Measurements from ENCODE around the gene NUAK2. TPM values are rescaled to one million over a fixed set of nuclear protein-coding genes. Genes with fewer than 3 reads are reported as not detected.
"Not testable (repeated sequence)": the region's sequence is repeated elsewhere in the genome, so short reads cannot be mapped to it uniquely, and the experiment has no call there.

Gene NUAK2
- total RNA-seq, 2 experiments from 2014 or later: 13.0 to 14.7 TPM

DNA sequence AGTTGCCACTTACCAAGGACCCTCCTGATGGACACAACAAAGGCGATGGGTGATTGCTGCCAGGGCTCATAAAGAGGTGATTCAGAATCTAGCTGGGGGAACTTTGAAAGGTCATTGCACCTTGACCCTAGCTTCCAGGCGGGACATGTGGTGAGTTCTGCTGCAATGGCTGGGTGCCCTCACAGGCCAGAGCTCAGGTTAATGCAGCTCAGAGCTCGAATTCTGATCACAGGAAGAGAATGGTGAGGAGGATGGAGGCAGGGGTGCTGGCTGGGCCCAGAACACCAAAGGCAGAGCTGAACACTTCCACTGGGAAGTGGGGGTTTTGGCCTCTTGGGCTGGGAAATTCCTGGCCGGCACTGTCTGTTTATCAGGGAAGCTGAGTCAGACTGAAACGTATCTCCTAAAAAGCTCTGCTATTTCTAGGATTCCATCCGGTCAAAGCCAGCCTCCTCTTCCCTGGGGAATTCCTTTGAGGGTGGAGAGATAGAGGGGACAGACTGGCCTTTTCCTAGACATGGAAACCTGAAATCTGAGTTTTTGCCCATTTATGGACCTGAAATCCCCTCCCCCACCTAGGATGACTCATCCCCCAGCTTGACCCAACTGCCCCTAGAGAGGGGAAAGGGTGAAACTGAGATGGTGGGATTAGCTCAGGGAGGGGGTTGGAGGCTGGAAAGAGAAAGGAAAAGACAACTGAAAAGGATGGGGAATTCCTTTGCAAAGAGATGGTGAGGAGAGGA is 27.2 kb downstream of the NUAK2 start:
- peaks cover 11% of the 10 kb centered on the region for H3K4me1 Mint-ChIP-seq
- ATAC-seq (ENCODE audit: low read depth): no peak
- H3K27me3 Mint-ChIP-seq: peaks cover 35% of the 10 kb centered on the region
- DNase-seq: no peak
- H3K9me3 Mint-ChIP-seq: no peaks in the 10 kb centered on the region
- H3K36me3 Mint-ChIP-seq: no peaks in the 10 kb centered on the region
- no peak overlapping the region for H3K27ac Mint-ChIP-seq
- no peak overlapping the region for H3K4me3 Mint-ChIP-seq
- POLR2A ChIA-PET: interaction anchor here (1.0 kb wide), 2 partner anchors 19 to 108 kb away, joined by 3 read pairs; no protein-coding TSS in a partner anchor

GRCh38 chr1:205293350-205294074 is 28.0 kb downstream of the NUAK2 start:
- ATAC-seq (ENCODE audit: low read depth) (no peak), DNase-seq (no peak)
- H3K27ac Mint-ChIP-seq: no peak overlapping the region
- H3K27me3 Mint-ChIP-seq: peaks cover 32% of the 10 kb centered on the region
- H3K4me3 Mint-ChIP-seq: no peak overlapping the region
- peaks cover 14% of the 10 kb centered on the region for H3K4me1 Mint-ChIP-seq
- no peaks in the 10 kb centered on the region for H3K9me3 Mint-ChIP-seq
- no peaks in the 10 kb centered on the region for H3K36me3 Mint-ChIP-seq
- POLR2A ChIA-PET: interaction anchor here (1.0 kb wide), 2 partner anchors 19 to 107 kb away, joined by 3 read pairs; no protein-coding TSS in a partner anchor

DNA sequence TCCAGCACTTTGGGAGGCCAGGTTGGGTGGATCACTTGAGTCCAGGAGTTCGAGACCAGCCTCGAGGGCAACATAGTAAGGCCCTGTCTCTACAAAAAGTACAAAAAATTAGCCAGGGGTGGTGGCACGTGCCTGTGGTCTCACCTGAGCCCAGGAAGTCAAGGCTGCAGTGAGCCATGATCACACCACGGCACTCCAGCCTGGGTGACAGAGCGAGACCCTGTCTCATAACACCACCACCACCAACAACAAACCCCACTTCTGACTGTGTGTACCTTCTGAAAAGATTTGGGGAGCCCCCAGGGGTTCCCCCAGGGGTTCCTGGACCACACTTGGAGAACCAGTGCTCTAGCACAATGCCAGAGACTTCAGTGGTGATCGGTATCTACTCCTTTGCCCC is 29.9 kb downstream of the NUAK2 start:
- H3K27me3 Mint-ChIP-seq: peaks cover 23% of the 10 kb centered on the region
- no peaks in the 10 kb centered on the region for H3K9me3 Mint-ChIP-seq
- no peaks in the 10 kb centered on the region for H3K36me3 Mint-ChIP-seq
- no peak overlapping the region for H3K27ac Mint-ChIP-seq
- no peak for DNase-seq
- no peak for ATAC-seq (ENCODE audit: low read depth)
- H3K4me3 Mint-ChIP-seq: no peak overlapping the region
- H3K4me1 Mint-ChIP-seq: peaks cover 30% of the 10 kb centered on the region
- POLR2A ChIA-PET: no interaction called here

DNA sequence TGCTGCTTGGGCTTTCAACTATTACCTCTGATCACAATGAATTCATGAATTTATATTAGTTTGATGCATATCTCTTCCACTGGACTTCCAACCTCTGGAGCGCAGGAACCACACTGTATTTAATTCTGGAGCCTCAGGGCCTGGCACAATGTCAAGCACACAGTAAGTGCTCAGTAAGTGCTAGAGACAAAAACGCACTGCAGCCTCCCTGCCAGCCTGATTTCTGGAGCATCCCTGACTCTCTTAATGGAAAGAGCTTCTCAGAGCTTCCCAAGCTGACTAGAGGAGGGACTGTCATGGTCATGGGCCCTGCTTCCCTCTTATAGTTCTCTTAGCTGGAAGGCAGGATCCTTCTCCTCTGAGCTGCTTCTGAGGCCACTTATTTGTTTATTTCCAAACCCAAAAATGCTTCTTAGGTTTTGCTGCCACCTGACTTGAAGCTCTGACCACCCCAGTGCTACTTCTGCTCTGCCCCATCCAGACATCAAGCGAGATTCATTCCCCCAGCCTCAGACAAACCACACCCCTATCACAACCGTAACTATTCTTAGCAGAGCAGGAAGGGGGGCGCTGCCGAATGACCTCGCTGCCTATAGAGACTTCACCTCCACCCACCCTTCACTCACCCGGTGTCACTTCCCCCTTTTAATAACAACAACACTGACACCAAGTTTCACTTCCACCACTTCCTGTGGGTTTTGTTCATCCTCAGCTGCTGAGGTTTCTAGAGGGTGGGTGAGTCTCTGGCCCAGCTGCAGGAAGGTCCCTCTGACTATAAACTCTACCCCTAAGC is 33.6 kb downstream of the NUAK2 start:
- Mint-ChIP-seq H3K4me3 (peak overlapping the region; percentile 58), H3K27ac (peak overlapping the region; percentile 72), H3K9me3 (no peaks in the 10 kb centered on the region), H3K4me1 (peaks cover 59% of the 10 kb centered on the region), H3K27me3 (peaks cover 15% of the 10 kb centered on the region), H3K36me3 (no peaks in the 10 kb centered on the region)
- POLR2A ChIA-PET: interaction anchor here (0.6 to 6.5 kb wide), 9 partner anchors 8 to 990 kb away, joined by 3 to 170 read pairs (median 7); partner anchors contain the start of gene NUAK2
- DNase-seq (peak; percentile 71), ATAC-seq (ENCODE audit: low read depth) (peak; percentile 65)

- POLR2A ChIA-PET: interaction anchor here (2.0 to 6.5 kb wide), 4 partner anchors 11 to 35 kb away, joined by 12 to 170 read pairs (median 60); partner anchors contain the start of gene NUAK2
- DNase-seq (no peak), ATAC-seq (ENCODE audit: low read depth) (no peak)
- Mint-ChIP-seq H3K4me1 (peaks cover 61% of the 10 kb centered on the region), H3K27me3 (peaks cover 20% of the 10 kb centered on the region), H3K36me3 (no peaks in the 10 kb centered on the region), H3K4me3 (peak overlapping the region; percentile 77), H3K9me3 (no peaks in the 10 kb centered on the region), H3K27ac (peak overlapping the region; percentile 72)
Measured at GRCh38 chr1:205287076-205287475, 34.5 kb downstream of the NUAK2 start.

DNA sequence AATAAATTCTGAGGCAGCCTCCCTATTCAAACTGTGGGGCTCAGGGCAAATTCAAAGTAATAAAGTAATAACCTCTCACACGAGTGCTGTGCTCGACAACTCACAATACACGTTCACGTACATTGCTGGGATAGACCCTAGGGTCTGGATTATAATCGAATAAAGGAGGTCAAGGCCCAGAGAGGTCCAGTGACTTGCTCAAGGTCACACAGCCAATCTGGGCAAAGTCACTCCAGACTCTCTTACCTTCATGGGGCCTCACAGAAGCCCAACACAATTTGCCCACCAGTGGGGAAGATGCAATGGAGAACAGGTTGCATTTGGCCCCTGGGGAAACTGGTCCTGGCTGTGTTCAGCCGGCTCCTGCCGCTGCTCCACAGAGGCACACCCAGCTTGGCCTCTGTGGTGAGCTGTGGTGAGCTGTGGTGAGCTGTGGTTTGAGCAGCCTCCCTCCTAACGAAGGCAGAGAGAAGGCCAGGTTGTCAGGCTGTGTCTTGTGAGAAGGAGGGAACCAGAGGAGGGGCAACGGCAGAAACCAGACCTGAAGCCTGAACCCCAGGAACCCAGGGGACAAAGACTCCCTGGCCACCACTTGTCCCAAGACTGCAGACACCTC is 35.1 kb downstream of the NUAK2 start:
- DNase-seq (peak; percentile 93), ATAC-seq (ENCODE audit: low read depth) (peak; percentile 8)
- Mint-ChIP-seq H3K4me3 (peak overlapping the region; percentile 77), H3K27ac (peak overlapping the region; percentile 91), H3K36me3 (no peaks in the 10 kb centered on the region), H3K27me3 (peaks cover 22% of the 10 kb centered on the region), H3K9me3 (no peaks in the 10 kb centered on the region), H3K4me1 (peaks cover 58% of the 10 kb centered on the region)
- POLR2A ChIA-PET: interaction anchor here (0.7 to 6.5 kb wide), 6 partner anchors 13 to 165 kb away, joined by 3 to 170 read pairs (median 24); partner anchors contain the start of genes NUAK2, RBBP5 and TMCC2

DNA sequence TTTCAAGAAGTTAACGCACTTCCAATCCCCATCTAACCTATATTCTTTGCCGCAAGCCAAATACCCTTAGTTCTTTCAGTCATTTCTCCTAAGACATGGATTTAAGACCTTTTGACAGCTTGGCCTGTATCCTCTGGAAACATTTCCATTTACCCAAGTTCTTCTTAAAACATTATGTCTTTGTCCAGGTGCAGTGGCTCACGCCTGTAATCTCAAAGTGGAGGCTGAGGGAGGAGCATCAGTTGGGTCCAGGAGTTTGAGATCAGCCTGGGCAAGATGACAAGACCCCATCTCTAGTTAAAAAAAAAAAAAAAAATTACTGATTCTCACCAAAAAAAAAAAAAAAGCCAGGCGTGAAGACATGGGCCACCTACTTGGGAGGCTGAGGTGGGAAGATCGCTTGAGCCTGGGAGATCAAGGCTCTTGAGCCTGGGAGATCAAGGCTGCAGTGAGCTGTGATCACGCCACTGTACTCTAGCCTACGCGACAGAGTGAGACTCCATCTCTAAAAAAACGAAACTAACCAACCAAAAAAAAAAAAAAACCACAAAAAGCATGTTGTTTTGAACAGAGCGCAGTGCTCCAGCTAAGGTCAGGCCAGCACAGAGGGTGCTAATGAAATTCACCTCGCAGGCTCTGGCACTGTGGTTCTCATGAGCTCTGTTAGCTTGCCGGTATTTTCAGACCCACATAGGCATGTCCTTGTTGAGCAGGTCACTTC is 36.0 kb downstream of the NUAK2 start:
- peak; percentile 31 for ATAC-seq (ENCODE audit: low read depth)
- H3K9me3 Mint-ChIP-seq: no peaks in the 10 kb centered on the region
- H3K27me3 Mint-ChIP-seq: peaks cover 22% of the 10 kb centered on the region
- H3K36me3 Mint-ChIP-seq: no peaks in the 10 kb centered on the region
- H3K4me1 Mint-ChIP-seq: peaks cover 58% of the 10 kb centered on the region
- peak overlapping the region; percentile 77 for H3K4me3 Mint-ChIP-seq
- H3K27ac Mint-ChIP-seq: peak overlapping the region; percentile 91
- DNase-seq: peak; percentile 65
- POLR2A ChIA-PET: interaction anchor here (0.5 to 6.5 kb wide), 15 partner anchors 11 to 506 kb away, joined by 3 to 170 read pairs (median 4); partner anchors contain the start of genes DSTYK, ELK4, NUAK2 and RBBP5

DNA sequence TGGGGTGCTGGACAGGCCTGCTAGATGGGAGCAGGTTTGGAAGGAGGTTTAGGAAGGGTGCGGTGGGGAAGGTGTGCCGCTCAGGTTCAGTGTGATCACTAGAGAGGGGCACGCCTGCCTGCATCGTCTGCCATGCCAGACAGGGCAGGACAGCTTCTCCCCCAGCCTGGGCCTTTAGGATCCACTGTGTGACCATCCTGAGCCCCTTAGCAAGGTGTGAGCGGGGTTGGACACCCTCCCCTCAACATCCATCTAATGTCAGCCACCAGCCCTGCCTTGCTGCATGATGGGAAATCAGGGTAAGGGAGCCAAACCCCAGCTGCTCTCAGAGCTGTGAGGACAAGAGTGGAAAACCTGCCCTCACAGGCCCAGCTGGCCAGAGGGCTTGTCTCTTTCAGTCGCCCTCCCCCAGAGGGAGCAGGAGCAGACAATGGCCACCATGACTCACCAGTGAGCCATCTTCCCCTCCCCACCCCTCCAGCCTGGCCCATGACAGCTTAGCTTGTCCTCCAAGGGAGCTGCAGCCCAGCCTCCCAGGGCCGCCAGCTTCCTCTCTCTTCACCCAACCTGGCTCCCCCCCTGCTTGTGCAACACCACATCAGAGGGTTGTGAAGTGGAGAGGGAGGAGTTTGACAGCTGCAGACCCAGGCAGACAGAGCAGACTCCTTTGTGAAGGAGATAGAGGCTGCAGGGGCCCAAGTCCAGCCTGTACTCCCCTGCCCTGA is 37.0 kb downstream of the NUAK2 start:
- Mint-ChIP-seq H3K27me3 (peaks cover 22% of the 10 kb centered on the region), H3K9me3 (no peaks in the 10 kb centered on the region), H3K27ac (peak overlapping the region; percentile 91), H3K4me1 (peaks cover 66% of the 10 kb centered on the region), H3K36me3 (no peaks in the 10 kb centered on the region), H3K4me3 (peak overlapping the region; percentile 77)
- POLR2A ChIA-PET: interaction anchor here (0.5 to 6.5 kb wide), 14 partner anchors 11 to 507 kb away, joined by 3 to 170 read pairs (median 4); partner anchors contain the start of genes DSTYK, ELK4, NUAK2 and TMCC2
- peak; percentile 85 for DNase-seq
- ATAC-seq (ENCODE audit: low read depth): peak; percentile 71

GRCh38 chr1:205283270-205284147 is 38.0 kb downstream of the NUAK2 start:
- Mint-ChIP-seq H3K4me3 (no peak overlapping the region), H3K27me3 (peaks cover 25% of the 10 kb centered on the region), H3K27ac (peak overlapping the region; percentile 91), H3K4me1 (peaks cover 68% of the 10 kb centered on the region), H3K36me3 (no peaks in the 10 kb centered on the region), H3K9me3 (no peaks in the 10 kb centered on the region)
- DNase-seq: no peak
- POLR2A ChIA-PET: interaction anchor here (0.7 to 6.5 kb wide), 6 partner anchors 10 to 348 kb away, joined by 3 to 170 read pairs (median 26); partner anchors contain the start of genes ELK4 and NUAK2
- no peak for ATAC-seq (ENCODE audit: low read depth)

DNA sequence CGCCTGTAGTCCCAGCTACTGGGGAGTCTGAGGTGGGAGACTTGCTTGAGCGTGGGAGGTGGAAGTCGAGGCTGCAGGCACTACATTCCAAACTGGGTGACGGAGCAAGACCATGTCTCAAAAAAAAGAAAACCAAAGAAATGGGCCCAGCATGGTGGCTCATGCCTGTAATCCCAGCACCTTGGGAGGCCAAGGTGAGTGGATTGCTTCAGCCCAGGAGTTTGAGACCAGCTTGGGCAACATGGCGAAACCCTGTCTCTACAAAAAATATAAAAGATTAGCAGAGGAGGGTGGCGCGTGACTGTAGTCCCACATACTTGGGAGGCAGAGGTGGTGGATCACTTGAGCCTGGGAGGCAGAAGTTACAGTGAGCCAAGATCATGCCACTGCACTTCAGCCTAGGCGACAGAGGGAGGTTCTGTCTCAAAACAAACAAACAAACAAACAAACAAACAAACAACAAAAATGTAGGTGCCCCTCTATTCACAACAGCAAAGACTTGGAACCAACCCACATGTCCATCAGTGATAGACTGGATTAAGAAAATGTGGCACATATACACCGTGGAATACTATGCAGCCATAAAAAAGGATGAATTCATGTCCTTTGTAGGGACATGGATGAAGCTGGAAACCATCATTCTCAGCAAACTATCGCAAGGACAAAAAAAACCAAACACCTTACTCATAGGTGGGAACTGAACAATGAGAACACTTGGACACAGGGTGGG is 40.7 kb downstream of the NUAK2 start:
- POLR2A ChIA-PET: interaction anchor here (0.9 to 1.4 kb wide), 5 partner anchors 7 to 41 kb away, joined by 3 to 7 read pairs (median 3); no protein-coding TSS in a partner anchor
- not testable (repeated sequence) for H3K27ac Mint-ChIP-seq; H3K4me3 Mint-ChIP-seq; H3K9me3 Mint-ChIP-seq; ATAC-seq (ENCODE audit: low read depth); H3K36me3 Mint-ChIP-seq; DNase-seq
- Mint-ChIP-seq H3K27me3 (peaks cover 32% of the 10 kb centered on the region), H3K4me1 (peaks cover 44% of the 10 kb centered on the region)

All from activated naive CD8-positive, alpha-beta T cell treated with anti-CD3 and anti-CD28 coated beads, Interleukin-2, amount 10 ng/mL, durations not matched to agents 7 days and 5 days (primary cell).